Activated naive CD8-positive, alpha-beta T cell treated with anti-CD3 and anti-CD28 coated beads, Interleukin-2, amount 10 ng/mL, durations not matched to agents 7 days and 5 days (primary cell): ENCODE results near the gene OR2H2. TPM values are rescaled to one million over a fixed set of nuclear protein-coding genes. Genes with fewer than 3 reads are reported as not detected.

Source experiments
- ATAC-seq: fragments of 150-1000 bp; cut with Tn5 transposase; one replicate; pipeline ENCODE4 v1.10.0; 2021; ENCODE audit warnings: low read depth, moderate library complexity
- POLR2A ChIA-PET: fragments of 350-600 bp; sonication (Branson Sonifier 250); formaldehyde crosslinking; loops from one replicate; lab custom pipeline; 2021; ENCODE audit warnings: antibody characterized with exemption; lab: Charles Lee
- DNase-seq: peaks from one replicate; pipeline ENCODE4 v3.0.0; 2021
- H3K27ac Mint-ChIP-seq: one replicate; pipeline ENCODE4 v1.8.0; 2022; ENCODE audit warnings: mild to moderate bottlenecking, mixed read lengths
- H3K27me3 Mint-ChIP-seq: one replicate; pipeline ENCODE4 v1.8.0; 2022; ENCODE audit warnings: mild to moderate bottlenecking, moderate library complexity, mixed read lengths
- H3K36me3 Mint-ChIP-seq: one replicate; pipeline ENCODE4 v1.8.0; 2021; ENCODE audit warnings: mild to moderate bottlenecking, mixed read lengths
- H3K4me1 Mint-ChIP-seq: one replicate; pipeline ENCODE4 v1.8.0; 2021; ENCODE audit warnings: mixed read lengths
- H3K4me3 Mint-ChIP-seq: one replicate; pipeline ENCODE4 v1.8.0; 2022; ENCODE audit warnings: mild to moderate bottlenecking, moderate library complexity, mixed read lengths
- H3K9me3 Mint-ChIP-seq: one replicate; pipeline ENCODE4 v1.8.0; 2021; ENCODE audit warnings: mixed read lengths
- total RNA-seq, 2 experiments: library from RNA; stranded (reverse); gene quantifications; one replicate each; pipeline ENCODE4 v1.2.3, GENCODE V29; 2021

The OR2H2 gene
- total RNA-seq, 2 experiments from 2014 or later, result not detected

DNA sequence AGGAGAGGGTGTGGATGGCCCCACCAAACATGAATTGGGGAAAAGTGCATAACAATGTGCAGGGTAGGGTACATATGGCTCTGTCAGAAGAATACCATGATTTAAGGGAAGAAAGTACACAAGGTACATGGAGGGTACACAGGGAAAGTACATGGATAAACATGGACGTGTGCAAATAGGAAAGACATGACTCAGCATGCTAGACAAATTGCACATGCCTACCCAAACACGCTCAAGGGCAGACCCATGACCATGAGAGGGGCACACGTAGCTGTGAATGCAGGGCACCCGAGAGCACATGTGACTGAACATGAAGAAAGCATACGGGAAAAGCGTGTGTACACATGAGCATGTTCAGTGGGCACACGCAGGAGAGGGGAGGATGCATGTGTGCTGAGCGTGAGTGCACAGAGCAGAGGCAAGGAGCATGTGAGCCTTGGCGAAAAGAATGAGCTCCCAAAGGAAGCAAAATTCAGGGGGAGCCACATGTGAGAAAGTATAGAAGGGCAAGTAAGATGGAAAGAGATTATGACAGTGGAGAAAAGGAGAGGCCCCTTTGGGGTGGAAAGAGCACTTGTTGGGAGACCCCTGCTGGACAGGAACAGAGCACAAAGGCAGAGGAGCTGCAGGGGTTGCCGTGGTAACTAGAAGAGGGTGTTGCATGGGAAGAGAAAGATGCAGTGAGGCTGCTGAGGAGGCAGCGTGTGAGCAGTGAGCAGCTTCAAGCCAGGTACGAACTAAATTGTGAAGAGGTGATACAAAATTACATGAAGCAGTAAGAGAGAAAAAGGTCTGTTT, 17.8 kb downstream of the OR2H2 start:
- no peaks in the 10 kb centered on the region for H3K27me3 Mint-ChIP-seq
- POLR2A ChIA-PET, result no interaction called here
- no peak for DNase-seq
- no peak for ATAC-seq
- H3K4me1 Mint-ChIP-seq, result no peaks in the 10 kb centered on the region
- H3K27ac Mint-ChIP-seq, result no peak overlapping the region
- H3K9me3 Mint-ChIP-seq, result no peaks in the 10 kb centered on the region
- H3K4me3 Mint-ChIP-seq, result no peak overlapping the region
- H3K36me3 Mint-ChIP-seq, result no peaks in the 10 kb centered on the region

DNA sequence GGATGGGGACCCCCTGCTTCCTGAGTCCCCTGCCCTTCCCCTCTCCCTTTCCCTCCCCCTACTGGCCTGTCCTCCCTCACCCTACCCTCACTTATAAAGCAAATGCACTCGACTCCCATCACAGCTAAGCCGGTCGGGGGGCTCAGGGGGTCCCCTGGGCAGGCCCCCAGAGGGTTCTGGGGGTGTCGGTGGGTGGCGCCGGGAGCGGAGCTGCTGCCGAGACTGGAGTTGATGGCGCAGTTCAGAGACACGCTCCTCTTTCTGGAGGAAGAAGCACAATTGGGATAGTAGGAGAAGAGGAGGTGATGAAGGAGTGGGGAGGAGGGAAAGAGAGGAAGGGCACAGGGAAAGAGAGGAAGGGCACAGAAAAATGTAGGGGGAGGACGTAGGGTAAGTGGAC, 18.5 kb downstream of the OR2H2 start:
- H3K4me3 Mint-ChIP-seq, result no peak overlapping the region
- POLR2A ChIA-PET, result no interaction called here
- no peaks in the 10 kb centered on the region for H3K27me3 Mint-ChIP-seq
- no peaks in the 10 kb centered on the region for H3K4me1 Mint-ChIP-seq
- ATAC-seq (no peak), DNase-seq (no peak)
- H3K27ac Mint-ChIP-seq, result no peak overlapping the region
- H3K36me3 Mint-ChIP-seq, result no peaks in the 10 kb centered on the region
- H3K9me3 Mint-ChIP-seq, result no peaks in the 10 kb centered on the region

DNA sequence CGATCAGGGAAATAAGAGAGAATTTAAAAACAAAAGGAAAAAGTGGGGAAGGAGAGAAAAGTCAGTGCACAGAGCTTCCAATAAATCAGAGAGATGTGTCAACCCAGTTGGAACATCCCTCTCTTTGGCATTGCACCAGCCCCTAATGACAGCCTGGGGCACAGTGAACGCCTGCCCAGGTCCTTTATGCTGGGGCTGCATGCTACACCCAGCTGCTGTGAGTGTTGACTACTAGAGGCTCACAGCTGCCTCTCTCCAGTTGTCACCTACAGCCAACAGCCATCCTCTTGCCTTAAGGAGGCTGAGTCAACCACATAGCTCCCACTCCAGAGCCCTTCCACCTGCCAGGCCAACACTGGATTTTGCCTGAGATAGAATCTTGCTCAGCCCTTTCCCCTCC, 19.0 kb downstream of the OR2H2 start:
- Mint-ChIP-seq H3K27me3 (no peaks in the 10 kb centered on the region), H3K4me1 (no peaks in the 10 kb centered on the region), H3K4me3 (no peak overlapping the region), H3K36me3 (no peaks in the 10 kb centered on the region), H3K27ac (no peak overlapping the region), H3K9me3 (no peaks in the 10 kb centered on the region)
- ATAC-seq, result no peak
- no peak for DNase-seq
- POLR2A ChIA-PET, result no interaction called here

DNA sequence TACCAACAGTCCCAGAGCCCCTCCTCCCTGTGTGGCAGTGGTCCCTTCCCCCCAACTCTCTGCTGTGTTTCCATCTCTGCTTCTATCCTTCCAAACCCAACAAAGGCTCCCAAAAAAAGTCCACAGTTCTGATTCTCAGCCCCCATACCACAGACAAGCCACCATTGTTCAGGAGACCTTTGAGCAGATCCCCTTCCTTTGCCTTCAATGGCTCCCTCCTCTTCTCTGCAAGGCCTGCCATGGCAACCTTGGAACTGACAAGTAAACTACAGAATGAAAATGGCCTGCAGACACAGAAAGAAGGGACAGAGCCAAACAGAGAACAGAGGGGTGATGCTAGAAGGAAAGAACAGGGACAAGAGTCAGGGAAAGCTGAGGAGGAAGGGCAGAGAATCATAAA, 23.2 kb downstream of the OR2H2 start:
- no peaks in the 10 kb centered on the region for H3K27me3 Mint-ChIP-seq
- H3K4me1 Mint-ChIP-seq, result no peaks in the 10 kb centered on the region
- no peak overlapping the region for H3K4me3 Mint-ChIP-seq
- ATAC-seq (no peak), DNase-seq (no peak)
- H3K36me3 Mint-ChIP-seq, result no peaks in the 10 kb centered on the region
- no peak overlapping the region for H3K27ac Mint-ChIP-seq
- POLR2A ChIA-PET, result no interaction called here
- no peaks in the 10 kb centered on the region for H3K9me3 Mint-ChIP-seq

DNA sequence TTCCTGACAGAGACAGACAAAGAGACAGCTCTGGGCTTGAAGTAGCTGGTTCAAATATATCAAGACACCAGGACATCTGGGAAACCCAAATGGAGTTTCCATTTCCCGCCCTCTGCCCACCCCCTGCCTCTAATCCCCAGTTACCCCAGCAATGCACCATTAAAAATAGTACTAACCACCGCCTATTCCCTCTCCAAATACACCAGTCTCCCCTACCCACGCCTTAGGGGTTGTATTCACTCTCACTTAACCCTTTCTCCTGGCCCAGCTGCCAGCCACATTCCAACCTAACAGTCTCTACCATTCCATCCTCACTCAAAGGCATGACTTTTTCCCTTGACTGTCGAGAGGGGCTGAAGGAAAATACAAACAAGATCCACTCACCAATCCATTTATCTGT, 25.6 kb downstream of the OR2H2 start:
- Mint-ChIP-seq H3K9me3 (no peaks in the 10 kb centered on the region), H3K27ac (no peak overlapping the region), H3K4me3 (no peak overlapping the region), H3K27me3 (no peaks in the 10 kb centered on the region), H3K4me1 (no peaks in the 10 kb centered on the region), H3K36me3 (no peaks in the 10 kb centered on the region)
- DNase-seq (no peak), ATAC-seq (no peak)
- POLR2A ChIA-PET, result no interaction called here

DNA sequence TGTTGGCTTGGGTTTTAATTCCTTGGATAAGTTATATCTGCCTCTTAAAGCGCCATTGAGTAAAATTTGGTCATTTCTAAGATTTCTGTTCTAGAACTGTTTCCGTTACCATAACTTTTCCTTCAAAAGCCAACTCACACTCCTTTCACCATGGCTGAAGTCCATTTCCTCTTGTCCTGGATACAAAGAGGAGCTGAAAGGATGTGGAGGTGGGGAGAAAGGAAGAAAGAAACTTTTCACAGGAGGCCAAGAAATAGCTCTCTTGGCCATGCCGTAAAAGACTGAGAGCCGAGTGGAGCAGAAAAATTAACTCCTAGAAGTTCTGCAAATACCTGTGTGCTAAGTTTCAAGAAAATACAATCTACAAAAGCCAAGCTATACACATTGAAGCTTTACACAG, 26.5 kb downstream of the OR2H2 start:
- H3K9me3 Mint-ChIP-seq, result no peaks in the 10 kb centered on the region
- no peaks in the 10 kb centered on the region for H3K4me1 Mint-ChIP-seq
- DNase-seq (no peak), ATAC-seq (no peak)
- no peak overlapping the region for H3K27ac Mint-ChIP-seq
- no peaks in the 10 kb centered on the region for H3K27me3 Mint-ChIP-seq
- H3K36me3 Mint-ChIP-seq, result no peaks in the 10 kb centered on the region
- no peak overlapping the region for H3K4me3 Mint-ChIP-seq
- POLR2A ChIA-PET, result no interaction called here

DNA sequence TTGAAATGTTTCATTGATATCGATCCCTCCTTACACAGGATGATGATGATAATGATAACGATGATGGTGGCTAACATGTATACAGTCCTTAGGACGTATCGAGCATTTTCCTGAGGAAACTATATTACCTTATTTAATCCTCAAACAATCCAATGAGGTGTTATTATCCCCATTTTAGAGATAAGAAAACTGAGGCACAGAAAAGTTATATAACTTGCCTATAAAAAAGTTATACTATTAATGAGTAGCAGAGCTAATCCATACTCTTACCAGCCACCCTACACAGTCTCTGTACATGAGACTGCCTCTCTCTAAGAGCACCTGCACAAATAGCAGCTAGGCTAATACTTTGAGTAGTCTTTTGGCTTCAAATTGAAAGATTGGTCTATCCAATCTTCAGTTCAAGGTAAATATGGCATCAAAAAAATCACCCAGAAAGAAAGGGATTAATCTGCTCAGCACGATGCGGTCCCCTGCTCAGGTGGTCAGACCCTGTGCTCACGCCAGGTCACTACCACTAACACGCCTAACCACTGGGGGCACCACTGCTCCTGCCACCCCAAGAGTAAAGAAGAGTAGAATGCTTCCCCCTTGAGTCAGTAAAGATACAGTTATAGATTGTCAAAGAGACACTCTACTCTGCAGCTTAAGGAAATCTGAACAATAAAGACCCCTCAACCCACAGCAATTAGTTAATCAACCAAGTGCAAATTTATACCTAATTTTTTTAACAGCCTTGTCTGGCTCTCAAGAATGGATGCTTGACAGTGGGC, 33.0 kb downstream of the OR2H2 start:
- Mint-ChIP-seq H3K4me1 (no peaks in the 10 kb centered on the region), H3K27me3 (peaks cover 2% of the 10 kb centered on the region), H3K4me3 (no peak overlapping the region), H3K9me3 (no peaks in the 10 kb centered on the region), H3K36me3 (peaks cover 2% of the 10 kb centered on the region), H3K27ac (no peak overlapping the region)
- ATAC-seq, result no peak
- DNase-seq, result no peak
- POLR2A ChIA-PET, result no interaction called here

DNA sequence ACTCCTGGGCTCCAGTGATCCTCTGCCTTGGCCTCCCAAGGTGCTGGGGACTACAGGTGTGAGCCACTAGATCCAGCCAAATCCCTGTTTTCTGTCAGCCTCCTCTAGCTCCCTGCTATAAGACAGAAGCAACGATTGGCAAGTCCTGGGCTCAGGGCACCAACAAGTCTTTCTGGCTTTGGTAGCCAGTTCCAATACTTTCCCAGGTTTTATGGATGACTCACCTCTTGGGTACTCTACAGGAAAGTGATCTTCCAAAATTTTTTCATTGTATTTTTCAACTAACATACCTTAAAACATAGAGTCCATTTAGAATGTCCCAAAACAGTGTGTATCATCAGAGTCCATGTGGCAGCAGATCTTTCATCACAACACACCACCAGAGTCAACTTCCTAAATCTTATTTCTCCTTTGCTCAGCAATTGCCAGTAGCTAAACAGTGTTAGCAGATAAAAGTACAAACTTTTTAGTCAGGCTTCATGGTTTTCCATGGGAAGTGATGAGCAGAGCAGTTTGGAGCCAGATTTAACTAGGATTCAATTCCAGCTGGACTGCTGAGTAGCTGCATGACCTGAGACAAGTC, 34.7 kb downstream of the OR2H2 start:
- H3K4me1 Mint-ChIP-seq, result no peaks in the 10 kb centered on the region
- POLR2A ChIA-PET, result no interaction called here
- no peak overlapping the region for H3K4me3 Mint-ChIP-seq
- no peaks in the 10 kb centered on the region for H3K9me3 Mint-ChIP-seq
- H3K27me3 Mint-ChIP-seq, result peaks cover 6% of the 10 kb centered on the region
- H3K36me3 Mint-ChIP-seq, result peaks cover 2% of the 10 kb centered on the region
- ATAC-seq (no peak), DNase-seq (no peak)
- no peak overlapping the region for H3K27ac Mint-ChIP-seq

DNA sequence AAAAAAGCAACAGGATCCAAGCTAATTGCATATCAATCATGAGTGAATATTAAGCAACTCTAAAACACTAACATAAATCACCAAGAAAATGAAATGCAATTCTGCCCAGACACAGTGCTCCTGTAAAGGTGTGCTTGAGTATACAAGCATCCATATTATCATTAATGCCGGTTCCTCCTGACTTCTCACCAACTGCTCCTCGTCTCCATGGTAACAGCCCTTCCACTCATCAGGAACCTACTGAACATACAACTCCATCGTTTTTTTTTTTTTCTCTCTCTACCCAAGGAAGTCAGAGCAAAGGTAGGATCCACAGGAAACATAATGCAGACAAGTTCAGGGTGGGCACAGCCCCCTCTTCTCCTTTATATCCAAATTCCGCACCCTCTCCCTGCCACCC, 35.7 kb downstream of the OR2H2 start:
- H3K4me3 Mint-ChIP-seq, result no peak overlapping the region
- H3K27ac Mint-ChIP-seq, result no peak overlapping the region
- H3K4me1 Mint-ChIP-seq, result no peaks in the 10 kb centered on the region
- POLR2A ChIA-PET, result interaction anchor here (0.7 kb wide), 1 partner anchor 1334 kb away, joined by 3 read pairs; no protein-coding TSS in a partner anchor
- peaks cover 2% of the 10 kb centered on the region for H3K36me3 Mint-ChIP-seq
- DNase-seq, result no peak
- peaks cover 8% of the 10 kb centered on the region for H3K27me3 Mint-ChIP-seq
- no peaks in the 10 kb centered on the region for H3K9me3 Mint-ChIP-seq
- ATAC-seq, result no peak

DNA sequence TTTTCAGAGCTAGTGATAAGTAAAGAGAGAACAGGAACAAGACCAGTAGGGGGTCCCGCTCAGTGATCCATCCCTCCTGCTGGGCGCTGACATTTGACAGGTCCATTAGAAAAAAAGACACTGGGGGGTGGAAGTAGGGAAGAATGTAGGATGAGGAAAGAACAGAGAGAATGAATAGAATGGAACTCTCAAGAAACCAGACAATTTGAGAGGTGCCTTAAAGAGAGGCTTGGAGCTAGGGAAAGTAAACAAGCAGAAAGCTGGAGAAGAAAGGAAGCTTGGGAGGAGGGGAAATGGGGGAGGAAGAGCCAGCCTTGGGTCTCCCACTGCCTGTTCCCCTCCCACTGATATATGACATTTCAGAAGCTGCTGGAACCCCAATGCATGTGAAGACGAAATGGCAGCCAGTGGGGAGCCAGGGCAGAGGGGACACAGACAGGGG, 39.6 kb downstream of the OR2H2 start:
- Mint-ChIP-seq H3K27me3 (peaks cover 26% of the 10 kb centered on the region), H3K27ac (no peak overlapping the region), H3K4me3 (no peak overlapping the region), H3K4me1 (peaks cover 10% of the 10 kb centered on the region), H3K9me3 (no peaks in the 10 kb centered on the region), H3K36me3 (peaks cover 1% of the 10 kb centered on the region)
- no peak for ATAC-seq
- POLR2A ChIA-PET, result no interaction called here
- DNase-seq, result no peak

DNA sequence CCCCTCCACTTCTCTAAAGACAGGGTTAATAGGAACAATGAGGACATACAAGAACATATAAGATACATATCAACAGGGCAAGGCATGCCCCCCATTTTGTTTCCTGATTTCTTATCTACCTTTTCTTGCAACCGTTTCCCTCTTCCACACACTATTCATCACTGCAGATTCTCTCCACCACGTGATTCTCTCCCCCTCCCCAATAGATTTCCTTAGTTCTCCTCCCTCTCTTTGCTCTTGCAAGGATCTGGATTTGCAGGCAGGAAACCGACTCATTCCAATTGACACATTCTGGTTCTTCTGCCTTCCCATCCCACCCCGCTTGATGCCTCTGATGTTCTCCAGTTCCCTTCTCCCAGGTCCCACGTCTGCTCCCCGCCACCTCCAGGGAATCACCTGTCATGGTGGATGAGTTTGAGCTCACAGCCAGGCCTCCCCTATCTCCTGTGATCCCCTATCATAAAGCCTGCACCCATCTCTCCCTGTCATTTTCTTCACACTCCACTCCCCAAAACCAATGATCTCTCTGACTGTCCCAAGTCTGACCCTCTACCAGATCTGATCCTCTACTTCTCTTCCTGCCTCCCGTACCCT, 40.5 kb downstream of the OR2H2 start:
- Mint-ChIP-seq H3K9me3 (no peaks in the 10 kb centered on the region), H3K36me3 (peaks cover 2% of the 10 kb centered on the region), H3K27ac (no peak overlapping the region), H3K27me3 (peaks cover 30% of the 10 kb centered on the region), H3K4me1 (peaks cover 14% of the 10 kb centered on the region), H3K4me3 (no peak overlapping the region)
- POLR2A ChIA-PET, result no interaction called here
- no peak for ATAC-seq
- DNase-seq, result no peak

DNA sequence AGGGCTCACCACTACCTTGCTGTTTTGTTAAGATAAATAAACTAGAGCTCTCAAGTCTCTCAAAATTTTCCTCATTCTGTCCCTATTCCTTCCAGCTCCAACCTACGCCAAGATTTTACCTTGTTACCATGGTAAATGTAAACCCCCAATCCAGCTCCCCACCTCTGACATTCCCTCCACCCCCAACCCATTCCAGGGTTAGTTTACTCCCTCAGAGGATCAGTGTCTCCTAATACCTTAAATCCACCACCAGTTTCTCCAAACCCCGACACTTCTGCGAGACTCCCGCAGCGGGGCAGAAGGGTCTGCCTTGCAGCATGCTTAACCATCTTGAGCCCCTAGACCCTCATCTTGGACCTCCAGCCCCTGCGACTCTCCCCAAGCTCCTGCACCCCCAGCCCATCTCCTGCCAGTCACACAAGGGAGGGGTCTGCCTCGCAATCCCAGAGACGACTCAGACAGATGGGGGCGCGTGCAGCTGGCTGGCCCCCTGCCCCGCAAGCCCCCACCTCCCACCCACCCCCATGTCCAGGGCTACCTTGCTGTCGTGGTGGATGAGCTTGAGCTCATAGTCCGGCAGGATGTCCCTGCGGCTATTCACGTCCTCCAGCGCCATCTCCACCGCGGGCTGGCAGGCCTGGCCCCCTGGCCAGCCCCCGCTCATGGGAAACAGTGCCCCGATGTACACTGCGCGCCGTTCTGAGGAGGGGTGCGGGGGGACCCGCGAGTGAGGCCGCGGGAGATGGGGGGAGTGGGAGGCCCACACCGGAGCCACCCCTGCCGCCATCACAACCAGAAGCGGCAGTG, 42.2 kb downstream of the OR2H2 start:
- POLR2A ChIA-PET, result interaction anchor here (1.2 kb wide), 1 partner anchor 22 kb away, joined by 4 read pairs; no protein-coding TSS in a partner anchor
- ATAC-seq, result no peak
- DNase-seq, result no peak
- Mint-ChIP-seq H3K9me3 (no peaks in the 10 kb centered on the region), H3K4me1 (peaks cover 26% of the 10 kb centered on the region), H3K4me3 (peak overlapping the region; percentile 7), H3K27me3 (peaks cover 45% of the 10 kb centered on the region), H3K36me3 (peaks cover 3% of the 10 kb centered on the region), H3K27ac (no peak overlapping the region)
